Posterior vena cava (tissue), 2 donors: ENCODE results near the gene INO80. TPM values are rescaled to one million over a fixed set of nuclear protein-coding genes. Genes with fewer than 3 reads are reported as not detected.
"Not testable (repeated sequence)": the region's sequence is repeated elsewhere in the genome, so short reads cannot be mapped to it uniquely, and the experiment has no call there.

Experiments used
- DNase-seq: peaks from one replicate; pipeline ENCODE4 v3.0.0-alpha.2; 2020; ENCODE audit warnings: low spot score
- intact Hi-C, 2 donors: fragments of 100-400 bp; cut with DNase I; formaldehyde crosslinking; loops; one replicate each; pipeline versions ENCODE4 v1.14.1 to v1.14.2; 2022 to 2023
- long read RNA-seq, 2 donors: library from polyadenylated mRNA; unstranded; transcript quantifications; one replicate each; pipeline ENCODE4 v2.0.0, GENCODE V29; 2020 to 2021
- total RNA-seq, 2 donors: library from RNA; stranded (reverse); fragmentation: NEBNext Ultra II Directional; extraction: Animal tissue kit (Norgen Biotek cat#: 25700); gene quantifications; one replicate each; pipeline ENCODE4 v1.2.1, GENCODE V29; 2021
- donor health status: DM: yes; HTN: yes; CAD: no.
- donor health status: DM: yes; HTN: yes; CAD: no.

The INO80 gene, protein sequence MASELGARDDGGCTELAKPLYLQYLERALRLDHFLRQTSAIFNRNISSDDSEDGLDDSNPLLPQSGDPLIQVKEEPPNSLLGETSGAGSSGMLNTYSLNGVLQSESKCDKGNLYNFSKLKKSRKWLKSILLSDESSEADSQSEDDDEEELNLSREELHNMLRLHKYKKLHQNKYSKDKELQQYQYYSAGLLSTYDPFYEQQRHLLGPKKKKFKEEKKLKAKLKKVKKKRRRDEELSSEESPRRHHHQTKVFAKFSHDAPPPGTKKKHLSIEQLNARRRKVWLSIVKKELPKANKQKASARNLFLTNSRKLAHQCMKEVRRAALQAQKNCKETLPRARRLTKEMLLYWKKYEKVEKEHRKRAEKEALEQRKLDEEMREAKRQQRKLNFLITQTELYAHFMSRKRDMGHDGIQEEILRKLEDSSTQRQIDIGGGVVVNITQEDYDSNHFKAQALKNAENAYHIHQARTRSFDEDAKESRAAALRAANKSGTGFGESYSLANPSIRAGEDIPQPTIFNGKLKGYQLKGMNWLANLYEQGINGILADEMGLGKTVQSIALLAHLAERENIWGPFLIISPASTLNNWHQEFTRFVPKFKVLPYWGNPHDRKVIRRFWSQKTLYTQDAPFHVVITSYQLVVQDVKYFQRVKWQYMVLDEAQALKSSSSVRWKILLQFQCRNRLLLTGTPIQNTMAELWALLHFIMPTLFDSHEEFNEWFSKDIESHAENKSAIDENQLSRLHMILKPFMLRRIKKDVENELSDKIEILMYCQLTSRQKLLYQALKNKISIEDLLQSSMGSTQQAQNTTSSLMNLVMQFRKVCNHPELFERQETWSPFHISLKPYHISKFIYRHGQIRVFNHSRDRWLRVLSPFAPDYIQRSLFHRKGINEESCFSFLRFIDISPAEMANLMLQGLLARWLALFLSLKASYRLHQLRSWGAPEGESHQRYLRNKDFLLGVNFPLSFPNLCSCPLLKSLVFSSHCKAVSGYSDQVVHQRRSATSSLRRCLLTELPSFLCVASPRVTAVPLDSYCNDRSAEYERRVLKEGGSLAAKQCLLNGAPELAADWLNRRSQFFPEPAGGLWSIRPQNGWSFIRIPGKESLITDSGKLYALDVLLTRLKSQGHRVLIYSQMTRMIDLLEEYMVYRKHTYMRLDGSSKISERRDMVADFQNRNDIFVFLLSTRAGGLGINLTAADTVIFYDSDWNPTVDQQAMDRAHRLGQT (N-terminal part only)
- 10 to 100 TPM; 21.4 to 25.5 TPM for total RNA-seq
- long read RNA-seq, donor 1, full-length matches to known transcripts, result 1 of 6 reads
- long read RNA-seq, donor 1, partial matches to known transcripts, result 4 of 6 reads
- long read RNA-seq, donor 1, other reads (novel, unspliced or antisense), result 1 of 6 reads
- long read RNA-seq, donor 2, partial matches to known transcripts, result 5 of 8 reads
- long read RNA-seq, donor 2, other reads (novel, unspliced or antisense), result 3 of 8 reads

GRCh38 chr15:41116116-41116961 lies at the start of gene INO80:
TSS of gene INO80 (minus strand) at chr15:41116280. CDS start at chr15:41096310, 19,970 bp downstream.
- peak; percentile 99 for DNase-seq
- intact Hi-C loops, result no loop called here

- intact Hi-C loops, result no loop called here
- no peak for DNase-seq
These were observed 45.7 kb upstream of the INO80 start for GRCh38 chr15:41161736-41162135.

GRCh38 chr15:41161336-41161735 lies 45.3 kb upstream of the INO80 start:
- no peak for DNase-seq
- intact Hi-C loops, result no loop called here

DNA sequence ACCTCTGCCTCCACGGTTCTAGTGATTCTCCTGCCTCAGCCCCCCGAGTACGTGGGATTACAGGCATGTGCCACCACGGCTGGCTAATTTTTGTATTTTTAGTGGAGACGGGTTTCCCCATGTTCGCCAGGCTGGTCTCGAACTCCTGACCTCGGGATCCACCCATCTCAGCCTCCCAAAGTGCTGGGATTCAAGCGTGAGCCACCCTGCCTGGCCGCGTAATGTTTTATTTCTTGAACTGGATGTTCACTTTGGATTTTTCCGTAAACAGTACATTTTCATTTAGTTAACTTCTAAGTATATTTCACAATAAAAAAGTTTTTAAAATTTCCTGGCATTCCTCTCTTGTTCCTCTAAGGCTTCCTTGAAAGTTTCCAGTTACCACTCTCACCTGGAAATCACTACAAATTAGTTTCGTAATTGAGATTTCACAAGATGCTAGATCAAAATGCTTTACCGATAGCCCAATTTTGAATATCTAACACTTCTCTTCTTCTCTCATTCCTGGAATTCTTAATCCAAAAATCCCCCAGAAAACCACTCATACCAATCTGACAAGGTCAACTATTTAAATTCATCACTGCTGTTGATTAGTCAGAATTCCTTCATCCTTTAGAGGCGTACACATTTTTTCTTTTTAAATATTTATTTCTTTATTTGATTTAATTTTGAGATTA lies 44.7 kb upstream of the INO80 start:
- peak; percentile 35 for DNase-seq
- intact Hi-C loops, result no loop called here

- intact Hi-C loops, result no loop called here
- no peak for DNase-seq
These were observed 38.3 kb upstream of the INO80 start for GRCh38 chr15:41154412-41154811.

- intact Hi-C loops, result no loop called here
- no peak for DNase-seq
These were observed 37.7 kb upstream of the INO80 start for GRCh38 chr15:41153733-41154132.

DNA sequence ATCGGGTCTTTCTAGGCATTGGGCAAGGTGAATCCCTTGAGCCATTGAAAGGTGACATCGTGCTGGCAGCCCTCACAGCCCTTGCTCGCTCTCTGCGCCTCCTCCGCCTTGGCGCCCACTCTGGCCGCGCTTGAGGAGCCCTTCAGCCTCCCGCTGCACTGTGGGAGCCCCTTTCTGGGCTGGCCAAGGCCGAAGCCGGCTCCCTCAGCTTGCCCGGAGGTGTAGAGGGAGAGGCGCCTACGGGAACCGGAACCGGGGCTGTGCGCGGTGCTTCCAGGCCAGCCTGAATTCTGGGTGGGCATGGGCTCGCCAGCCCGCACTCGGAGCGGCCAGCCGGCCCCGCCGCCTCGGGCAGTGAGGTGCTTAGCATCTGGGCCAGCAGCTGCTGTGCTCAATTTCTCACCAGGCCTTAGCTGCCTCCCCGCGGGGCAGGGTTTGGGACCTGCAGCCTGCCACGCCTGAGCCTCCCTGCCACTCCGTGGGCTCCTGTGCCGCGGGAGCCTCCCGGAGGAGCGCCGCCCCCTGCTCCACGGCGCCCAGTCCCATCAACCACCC lies 35.4 kb upstream of the INO80 start:
- intact Hi-C loops, result no loop called here
- DNase-seq, result no peak

GRCh38 chr15:41150279-41150678 lies 34.2 kb upstream of the INO80 start:
- intact Hi-C loops, result no loop called here

GRCh38 chr15:41148065-41148464 lies 32.0 kb upstream of the INO80 start:
- intact Hi-C loops, result no loop called here
- no peak for DNase-seq

More at GRCh38 chr15:41150279-41150678, 34.2 kb upstream of the INO80 start:
- DNase-seq, result no peak

DNA sequence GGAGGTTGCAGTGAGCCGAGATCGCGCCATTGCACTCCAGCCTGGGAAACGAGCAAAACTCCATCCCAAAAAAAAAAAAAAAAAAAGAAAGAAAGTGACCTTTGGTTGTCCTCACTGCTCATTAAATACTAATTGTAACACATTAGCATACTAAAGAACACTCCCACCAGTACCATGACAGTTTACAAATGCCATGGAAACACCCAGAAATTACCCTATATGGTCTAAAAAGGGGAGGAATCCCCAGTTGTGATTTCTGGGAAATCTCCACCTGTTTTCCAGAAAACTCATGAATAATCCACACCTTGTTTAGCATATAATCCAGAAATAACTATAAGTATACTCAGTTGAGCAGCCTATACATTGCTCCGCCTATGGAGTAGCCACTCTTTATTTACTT lies 23.5 kb upstream of the INO80 start:
- DNase-seq, result no peak
- intact Hi-C loops, result no loop called here

DNA sequence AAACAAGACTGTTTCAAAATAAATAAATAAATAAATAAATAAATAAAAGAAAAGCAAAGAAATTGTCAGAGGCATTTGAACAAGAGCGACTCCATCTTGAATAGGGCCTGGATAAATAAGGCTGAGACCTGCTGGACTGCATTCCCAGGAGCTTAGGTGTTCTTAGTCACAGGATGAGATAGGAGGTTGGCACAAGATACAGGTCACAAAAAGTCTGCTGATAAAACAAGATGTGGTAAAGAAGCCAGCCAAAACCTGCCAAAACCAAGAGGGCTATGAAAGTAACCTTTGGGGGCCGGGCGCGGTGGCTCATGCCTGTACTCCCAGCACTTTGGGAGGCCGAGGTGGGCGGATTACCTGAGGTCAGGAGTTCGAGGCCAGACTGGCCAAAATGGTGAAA lies 23.0 kb upstream of the INO80 start:
- DNase-seq, intact Hi-C loops: not testable (repeated sequence)

GRCh38 chr15:41135580-41135979 lies 19.5 kb upstream of the INO80 start:
- intact Hi-C loops, DNase-seq: not testable (repeated sequence)

- no peak for DNase-seq
- intact Hi-C loops, result no loop called here
These were observed 17.4 kb upstream of the INO80 start for GRCh38 chr15:41133454-41133853.

GRCh38 chr15:41132094-41132493 lies 16.0 kb upstream of the INO80 start:
- intact Hi-C loops, DNase-seq: not testable (repeated sequence)

DNA sequence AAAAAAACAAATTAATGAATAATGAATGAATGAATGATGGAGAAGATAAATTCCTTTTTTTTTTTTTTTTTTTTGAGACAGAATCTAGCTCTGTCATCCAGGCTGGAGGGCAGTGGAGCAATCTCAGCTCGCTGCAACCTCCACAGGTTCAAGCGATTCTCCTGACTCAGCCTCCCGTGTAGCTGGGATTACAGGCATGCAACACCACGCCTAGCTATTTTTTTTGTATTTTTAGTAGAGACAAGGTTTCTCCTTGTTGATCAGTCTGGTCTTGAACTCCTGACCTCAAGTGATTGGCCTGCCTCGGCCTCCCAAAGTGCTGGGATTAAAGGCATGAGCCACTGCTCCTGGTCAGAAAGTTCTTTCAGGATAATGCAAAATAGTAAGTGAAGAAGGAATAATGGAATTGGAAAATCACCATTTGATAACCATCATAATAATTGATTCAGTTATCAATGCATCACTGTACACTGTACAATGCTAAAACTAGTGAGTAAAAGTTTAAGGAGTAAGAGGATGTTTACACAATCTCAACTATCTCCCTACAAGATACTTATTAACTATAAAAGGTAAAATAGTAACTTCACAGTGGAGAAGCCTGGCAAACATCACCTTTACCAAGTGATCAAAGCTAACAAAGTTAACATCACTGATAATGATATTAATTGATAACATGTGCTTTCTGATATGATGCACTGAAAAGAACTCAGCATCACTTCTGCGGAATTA lies 12.3 kb upstream of the INO80 start:
- DNase-seq, result no peak
- intact Hi-C loops, result no loop called here

- no peak for DNase-seq
- intact Hi-C loops, result no loop called here
These were observed 10.0 kb upstream of the INO80 start for GRCh38 chr15:41125931-41126642.
